ES-I3 (cell line): Measurements from ENCODE around the gene SMOC2.

Experiments
- H3K36me3 ChIP-seq: 2 replicates; pipeline ENCODE4 v1.6.1; 2013; ENCODE audit warnings: mild to moderate bottlenecking, low read length, control low read depth, moderate library complexity; ENCODE audit not compliant: insufficient read depth
- H3K4me1 ChIP-seq: 2 replicates; pipeline ENCODE4 v1.6.1; 2013; ENCODE audit warnings: mild to moderate bottlenecking, control low read depth, low read length; ENCODE audit not compliant: insufficient read depth
- H3K9ac ChIP-seq: 2 replicates; pipeline ENCODE4 v1.6.1; 2013; ENCODE audit warnings: low read depth, mild to moderate bottlenecking, low read length, moderate library complexity
- H3K9me3 ChIP-seq: 2 replicates; pipeline ENCODE4 v1.6.1; 2013; ENCODE audit warnings: mild to moderate bottlenecking, low read length, moderate library complexity; ENCODE audit not compliant: control insufficient read depth, insufficient read depth

The SMOC2 gene

DNA sequence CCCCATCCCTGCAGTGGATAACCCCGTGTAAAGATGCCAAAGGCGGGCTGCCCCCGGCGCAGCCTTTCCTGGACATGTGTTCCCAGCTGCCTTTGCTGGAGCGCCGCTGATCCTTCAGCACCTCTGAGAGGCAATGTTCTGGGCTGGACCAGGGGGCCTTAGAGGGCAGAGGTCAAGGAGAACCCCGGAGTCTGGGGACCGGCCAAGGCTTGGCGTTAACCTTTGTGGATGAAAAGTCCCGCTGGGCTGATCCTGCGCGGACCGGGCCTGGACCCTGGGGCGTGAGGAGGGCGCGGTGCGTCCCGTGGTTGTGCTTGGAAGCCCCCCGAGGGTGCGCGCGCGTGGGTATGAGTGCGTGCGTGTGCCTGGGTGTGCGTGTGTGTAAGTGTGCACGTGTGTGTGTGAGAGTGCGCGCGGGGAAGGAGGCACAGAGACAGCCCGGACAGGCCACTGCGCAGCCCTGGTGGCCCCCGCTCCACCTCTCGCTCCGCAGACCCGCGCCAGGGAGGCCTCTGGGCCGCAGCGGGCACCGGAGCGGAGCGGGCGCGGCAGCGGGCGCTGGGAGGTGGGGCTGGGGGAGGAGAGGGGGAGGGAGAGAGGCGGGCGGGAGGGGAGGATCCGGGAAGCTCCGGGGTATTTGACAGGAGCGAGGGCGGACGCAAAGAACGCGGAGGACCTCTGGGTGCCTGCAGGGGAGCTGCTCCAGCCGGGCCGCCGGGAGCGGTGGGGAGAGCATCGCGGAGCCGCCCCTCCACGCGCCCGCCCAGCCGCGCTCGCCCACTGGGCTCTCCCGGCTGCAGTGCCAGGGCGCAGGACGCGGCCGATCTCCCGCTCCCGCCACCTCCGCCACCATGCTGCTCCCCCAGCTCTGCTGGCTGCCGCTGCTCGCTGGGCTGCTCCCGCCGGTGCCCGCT lies at the start of gene SMOC2:
Gene SMOC2 (plus strand): TSS at position 665 of the 914 bp plus-strand sequence. CDS start 187 bp downstream, at position 852.
- Histone ChIP-seq H3K9ac (peak within 1 kb of the TSS; percentile 63), H3K9me3 (no peaks in the 10 kb centered on the region; the same call in 1 of the 2 replicates), H3K36me3 (no peaks in the 10 kb centered on the region), H3K4me1 (no peaks in the 10 kb centered on the region; the same call in 1 of the 2 replicates)

DNA sequence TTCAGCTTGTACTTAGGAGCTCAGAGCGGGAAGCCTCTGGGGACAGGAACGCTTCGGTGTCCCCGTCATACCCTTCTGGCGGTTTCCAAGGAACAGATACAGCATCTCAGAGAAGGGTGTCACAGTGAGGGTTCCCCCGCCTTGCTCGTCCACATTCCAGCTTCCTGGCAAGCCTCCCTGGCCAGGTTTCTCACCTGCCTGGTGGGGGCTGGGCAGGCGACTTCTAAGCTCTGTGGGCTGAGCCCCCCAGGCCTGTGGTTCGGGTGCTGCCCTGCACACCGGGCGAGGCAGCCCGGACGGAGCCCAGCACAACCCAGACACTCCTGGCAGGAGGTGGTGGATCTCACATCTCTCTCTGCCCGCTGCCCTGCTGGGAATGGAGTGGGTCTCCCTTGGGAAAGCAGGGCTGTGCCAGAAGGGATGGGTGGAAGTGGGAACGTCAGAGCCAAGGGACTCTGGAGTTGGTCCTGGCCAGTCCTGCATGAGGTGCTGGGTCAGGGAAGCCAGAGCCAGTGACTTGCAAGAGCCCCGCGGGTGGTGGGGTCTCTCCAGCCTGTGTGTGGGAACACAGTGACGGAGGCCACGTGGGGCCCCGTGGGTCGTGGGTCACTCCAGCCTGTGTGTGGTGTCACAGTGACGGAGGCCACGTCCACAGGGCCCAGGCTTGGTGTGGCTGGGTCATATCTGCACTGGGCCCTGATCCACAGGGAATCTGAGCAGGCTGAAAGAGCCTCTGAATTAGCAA lies 47.7 kb upstream of the SMOC2 start:
- Histone ChIP-seq H3K9me3 (no peaks in the 10 kb centered on the region), H3K9ac (no peak overlapping the region), H3K36me3 (no peaks in the 10 kb centered on the region), H3K4me1 (no peaks in the 10 kb centered on the region)

GRCh38 chr6:168394606-168395005 lies 46.4 kb upstream of the SMOC2 start:
- H3K36me3 ChIP-seq = no peaks in the 10 kb centered on the region
- H3K9me3 ChIP-seq = no peaks in the 10 kb centered on the region
- no peak overlapping the region for H3K9ac ChIP-seq
- H3K4me1 ChIP-seq = no peaks in the 10 kb centered on the region

DNA sequence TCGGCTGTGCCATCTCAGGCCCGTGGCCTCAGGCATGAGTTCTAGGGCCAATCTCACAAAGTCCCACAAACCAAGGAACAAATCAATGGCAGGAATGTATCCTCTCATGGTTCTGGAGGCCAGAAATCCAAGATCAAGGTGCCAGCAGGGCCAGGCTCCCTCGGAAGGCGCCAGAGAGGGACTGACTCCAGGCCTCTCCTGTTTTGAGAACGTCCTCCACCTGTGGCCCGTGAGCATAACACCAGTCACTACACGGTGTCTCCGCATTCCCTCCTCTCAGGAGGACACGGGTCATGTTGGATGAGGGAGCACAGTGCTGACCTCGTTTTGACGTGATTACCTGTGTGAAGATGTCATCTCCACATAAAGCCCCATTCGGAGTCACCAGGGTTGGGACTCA lies 45.0 kb upstream of the SMOC2 start:
- Histone ChIP-seq H3K36me3 (no peaks in the 10 kb centered on the region), H3K9ac (no peak overlapping the region), H3K9me3 (no peaks in the 10 kb centered on the region), H3K4me1 (no peaks in the 10 kb centered on the region)

DNA sequence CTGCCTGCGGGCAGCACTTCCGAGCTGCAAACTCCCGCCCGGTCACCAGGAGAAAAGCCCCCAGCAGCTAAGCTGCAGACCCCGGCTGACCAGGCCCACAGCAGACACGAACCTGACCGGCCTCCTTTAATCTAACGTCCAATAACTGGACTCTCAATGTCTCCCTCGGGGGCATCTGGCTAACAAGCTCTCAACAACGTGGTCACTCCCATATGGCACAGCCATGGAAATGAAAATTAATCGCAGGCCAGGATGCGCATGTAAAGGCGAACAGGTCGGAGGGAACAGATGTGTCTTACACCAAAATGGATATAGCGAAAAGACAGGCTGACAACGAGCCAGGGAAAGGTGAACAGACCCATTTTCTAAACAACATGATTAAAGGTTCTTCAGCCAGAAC lies 44.4 kb upstream of the SMOC2 start:
- H3K36me3 ChIP-seq = no peaks in the 10 kb centered on the region
- H3K4me1 ChIP-seq = no peaks in the 10 kb centered on the region
- H3K9ac ChIP-seq = no peak overlapping the region
- H3K9me3 ChIP-seq = no peaks in the 10 kb centered on the region

DNA sequence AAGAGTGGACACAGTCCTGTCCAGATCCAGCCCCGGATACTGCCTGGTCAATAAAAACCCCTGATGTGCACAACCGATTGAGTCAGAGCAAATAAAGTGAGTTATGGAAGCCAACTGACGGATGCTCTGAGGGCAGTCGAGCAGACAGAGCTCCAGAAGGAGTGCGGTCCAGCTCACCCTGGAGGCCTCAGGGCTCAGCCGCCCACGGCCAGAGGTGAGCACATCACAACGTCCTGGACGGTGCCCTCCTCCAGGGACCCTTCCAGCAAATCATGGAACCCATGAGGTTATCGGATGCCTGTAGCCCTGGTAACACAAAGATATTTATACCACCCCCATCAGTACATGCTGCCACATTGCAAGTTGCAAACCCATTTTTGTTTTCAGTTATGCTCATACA lies 44.0 kb upstream of the SMOC2 start:
- Histone ChIP-seq H3K36me3 (no peaks in the 10 kb centered on the region), H3K9ac (no peak overlapping the region), H3K9me3 (no peaks in the 10 kb centered on the region), H3K4me1 (no peaks in the 10 kb centered on the region)

GRCh38 chr6:168400037-168400436 lies 40.9 kb upstream of the SMOC2 start:
- no peaks in the 10 kb centered on the region for H3K9me3 ChIP-seq
- no peaks in the 10 kb centered on the region for H3K36me3 ChIP-seq
- H3K9ac ChIP-seq = no peak overlapping the region
- no peaks in the 10 kb centered on the region for H3K4me1 ChIP-seq

GRCh38 chr6:168403370-168404005 lies 37.5 kb upstream of the SMOC2 start:
- no peaks in the 10 kb centered on the region for H3K9me3 ChIP-seq
- no peak overlapping the region for H3K9ac ChIP-seq
- no peaks in the 10 kb centered on the region for H3K36me3 ChIP-seq
- H3K4me1 ChIP-seq = no peaks in the 10 kb centered on the region

DNA sequence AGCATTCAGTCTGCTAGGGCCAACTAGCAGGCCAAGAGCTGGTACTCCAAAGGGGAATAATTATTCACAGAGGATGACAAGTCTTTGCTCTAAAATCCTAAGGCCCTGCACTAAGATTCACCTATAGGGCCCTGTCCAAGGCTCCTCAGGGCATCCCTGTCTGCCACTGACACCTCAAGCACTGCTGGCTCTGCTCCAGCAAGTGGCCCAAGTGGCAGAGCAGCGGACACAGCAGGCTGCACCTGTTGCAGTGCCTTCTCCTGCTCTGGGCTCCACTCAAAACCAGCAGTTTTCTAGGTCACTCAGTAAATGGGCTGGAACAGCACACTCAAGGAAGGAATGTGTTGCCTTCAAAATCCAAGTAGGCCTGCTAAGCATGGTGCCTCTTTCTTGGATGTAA lies 36.4 kb upstream of the SMOC2 start:
- Histone ChIP-seq H3K36me3 (no peaks in the 10 kb centered on the region), H3K9ac (no peak overlapping the region), H3K9me3 (no peaks in the 10 kb centered on the region), H3K4me1 (no peaks in the 10 kb centered on the region)

DNA sequence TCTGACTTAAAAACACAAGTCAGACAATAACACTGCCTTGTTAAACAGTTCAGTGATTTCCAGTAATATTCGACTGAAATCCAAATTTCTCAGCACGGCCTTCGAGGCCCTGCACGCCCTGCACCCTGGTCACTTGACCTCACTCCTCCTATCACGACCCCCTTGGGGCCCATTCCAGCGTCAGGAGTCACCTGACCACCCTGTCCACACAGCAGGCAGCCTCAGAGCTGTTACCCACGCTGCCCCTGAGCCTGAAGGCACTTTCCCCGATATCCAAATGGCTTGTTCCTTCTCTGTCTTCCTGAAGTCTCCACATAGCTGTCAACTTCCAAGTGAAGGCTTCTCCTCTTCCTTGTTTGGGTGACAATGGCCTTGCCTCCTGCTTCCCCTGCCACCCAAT lies 33.1 kb upstream of the SMOC2 start:
- H3K9ac ChIP-seq = no peak overlapping the region
- no peaks in the 10 kb centered on the region for H3K4me1 ChIP-seq
- H3K36me3 ChIP-seq = no peaks in the 10 kb centered on the region
- H3K9me3 ChIP-seq = no peaks in the 10 kb centered on the region

DNA sequence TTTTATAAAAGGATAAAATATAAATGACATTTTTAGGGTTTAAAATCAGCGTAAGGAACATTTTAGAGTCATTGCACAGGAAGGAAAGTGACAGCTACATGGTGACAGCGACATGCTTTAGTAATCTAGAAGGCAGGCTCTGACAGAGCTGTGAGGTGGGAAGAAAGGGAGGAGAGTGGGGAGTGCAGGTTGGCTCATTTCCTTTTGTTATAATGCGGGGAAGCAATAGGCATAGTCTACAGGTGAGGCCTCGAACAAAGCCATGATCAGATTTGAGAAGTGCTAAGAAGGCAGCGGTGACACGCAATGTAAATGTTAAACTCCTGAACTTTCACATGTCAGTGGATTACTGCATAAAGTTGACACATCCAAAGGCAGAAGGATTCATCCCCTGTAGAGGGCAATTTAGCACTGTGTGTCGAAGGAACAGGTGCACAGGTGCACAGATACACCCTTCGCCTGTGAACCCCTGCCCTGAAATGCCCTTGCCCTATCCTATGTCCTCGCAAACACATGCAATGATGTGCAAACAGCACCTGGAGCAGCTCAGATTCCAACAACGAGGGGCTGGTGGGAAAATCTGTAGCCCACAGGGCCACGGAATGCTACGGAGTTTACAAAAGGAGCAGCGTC lies 32.4 kb upstream of the SMOC2 start:
- no peak overlapping the region for H3K9ac ChIP-seq
- no peaks in the 10 kb centered on the region for H3K9me3 ChIP-seq
- H3K4me1 ChIP-seq = no peaks in the 10 kb centered on the region
- H3K36me3 ChIP-seq = no peaks in the 10 kb centered on the region

DNA sequence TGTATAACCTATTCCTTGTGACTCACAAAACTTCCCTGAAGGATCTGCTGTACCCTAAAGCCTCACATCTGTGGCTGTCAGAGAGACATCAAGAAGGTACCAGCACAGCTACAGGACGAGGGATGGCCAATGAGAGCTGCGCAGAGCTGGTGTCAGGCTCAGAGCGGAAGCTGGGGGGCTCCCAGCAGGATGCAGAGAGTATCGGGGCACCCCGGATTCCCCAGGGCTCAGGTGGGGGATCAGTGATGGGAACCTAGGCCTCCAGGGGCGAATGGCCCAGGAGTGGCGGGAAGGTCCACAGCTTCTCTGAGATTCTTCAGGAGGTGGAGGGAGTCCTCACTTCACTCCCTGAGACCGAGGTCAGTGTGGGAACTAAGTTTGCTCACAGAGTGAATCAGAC lies 30.9 kb upstream of the SMOC2 start:
- no peak overlapping the region for H3K9ac ChIP-seq
- H3K4me1 ChIP-seq = no peaks in the 10 kb centered on the region
- no peaks in the 10 kb centered on the region for H3K36me3 ChIP-seq
- no peaks in the 10 kb centered on the region for H3K9me3 ChIP-seq

GRCh38 chr6:168410554-168411011 lies 30.4 kb upstream of the SMOC2 start:
- no peaks in the 10 kb centered on the region for H3K36me3 ChIP-seq
- H3K9me3 ChIP-seq = no peaks in the 10 kb centered on the region
- H3K4me1 ChIP-seq = no peaks in the 10 kb centered on the region
- H3K9ac ChIP-seq = no peak overlapping the region

GRCh38 chr6:168411130-168411529 lies 29.9 kb upstream of the SMOC2 start:
- H3K36me3 ChIP-seq = no peaks in the 10 kb centered on the region
- H3K9ac ChIP-seq = no peak overlapping the region
- no peaks in the 10 kb centered on the region for H3K4me1 ChIP-seq
- H3K9me3 ChIP-seq = no peaks in the 10 kb centered on the region
